H9 (cell line): Measurements from ENCODE around the gene THSD7A. TPM values are rescaled to one million over a fixed set of nuclear protein-coding genes. Genes with fewer than 3 reads are reported as not detected.

Experiments used
- DNase-seq: peaks from one replicate; pipeline ENCODE4 v3.0.0-alpha.2; 2017
- H2AFZ ChIP-seq: one replicate; pipeline ENCODE4 v1.6.1; 2013; ENCODE audit warnings: mild to moderate bottlenecking, low read length, control low read depth, moderate library complexity
- H2AK5ac ChIP-seq: 2 replicates; pipeline ENCODE4 v1.6.1; 2013; ENCODE audit warnings: low read length, control low read depth, mixed read lengths; ENCODE audit not compliant: insufficient read length
- H2BK120ac ChIP-seq: one replicate; pipeline ENCODE4 v1.6.1; 2013; ENCODE audit warnings: low read depth, mild to moderate bottlenecking, low read length, control low read depth, inconsistent platforms; ENCODE audit not compliant: poor library complexity, severe bottlenecking
- H2BK12ac ChIP-seq: 2 replicates; pipeline ENCODE4 v1.6.1; 2013; ENCODE audit warnings: low read length, control low read depth, mixed read lengths, low read depth; ENCODE audit not compliant: insufficient read length
- H2BK15ac ChIP-seq: 2 replicates; pipeline ENCODE4 v1.6.1; 2013; ENCODE audit warnings: low read depth, low read length, control low read depth
- H2BK20ac ChIP-seq: one replicate; pipeline ENCODE4 v1.6.1; 2013; ENCODE audit warnings: low read depth, mild to moderate bottlenecking, low read length, control low read depth, inconsistent platforms; ENCODE audit not compliant: poor library complexity, severe bottlenecking
- H2BK5ac ChIP-seq: 2 replicates; pipeline ENCODE4 v1.6.1; 2013; ENCODE audit warnings: low read length, control low read depth, mixed read lengths; ENCODE audit not compliant: insufficient read length
- H3K14ac ChIP-seq: 2 replicates; pipeline ENCODE4 v1.6.1; 2013; ENCODE audit warnings: low read length, control low read depth; ENCODE audit not compliant: insufficient read depth
- H3K18ac ChIP-seq: 2 replicates; pipeline ENCODE4 v1.6.1; 2013; ENCODE audit warnings: low read depth, mild to moderate bottlenecking, mixed read lengths, low read length, control low read depth; ENCODE audit not compliant: insufficient read length
- H3K23ac ChIP-seq: 2 replicates; pipeline ENCODE4 v1.6.1; 2013; ENCODE audit warnings: low read length, control low read depth, mixed read lengths, low read depth; ENCODE audit not compliant: insufficient read length
- H3K23me2 ChIP-seq: 2 replicates; pipeline ENCODE4 v1.6.1; 2013; ENCODE audit warnings: low read depth, mild to moderate bottlenecking, mixed read lengths, low read length, control low read depth; ENCODE audit not compliant: insufficient read length, poor library complexity, severe bottlenecking
- H3K27ac ChIP-seq: 2 replicates; pipeline ENCODE4 v1.5.1; 2013; ENCODE audit warnings: low read length, control low read depth, mixed read lengths, low read depth; ENCODE audit not compliant: insufficient read length
- H3K27me3 ChIP-seq: 2 replicates; pipeline ENCODE4 v1.6.1; 2013; ENCODE audit warnings: low read length, control low read depth, inconsistent platforms; ENCODE audit not compliant: insufficient read depth
- H3K4ac ChIP-seq: 2 replicates; pipeline ENCODE4 v1.6.1; 2013; ENCODE audit warnings: low read depth, mild to moderate bottlenecking, control low read depth, inconsistent platforms, low read length, moderate library complexity
- H3K4me1 ChIP-seq: 2 replicates; pipeline ENCODE4 v1.6.1; 2013; ENCODE audit warnings: low read length, control low read depth, inconsistent platforms; ENCODE audit not compliant: insufficient read depth
- H3K4me2 ChIP-seq: 2 replicates; pipeline ENCODE4 v1.6.1; 2013; ENCODE audit warnings: low read length, control low read depth, mixed read lengths; ENCODE audit not compliant: insufficient read length, insufficient read depth
- H3K56ac ChIP-seq: 2 replicates; pipeline ENCODE4 v1.6.1; 2013; ENCODE audit warnings: low read depth, mild to moderate bottlenecking, mixed read lengths, low read length, control low read depth; ENCODE audit not compliant: insufficient read length
- H3K79me1 ChIP-seq: 2 replicates; pipeline ENCODE4 v1.6.1; 2013; ENCODE audit warnings: low read depth, mild to moderate bottlenecking, moderate library complexity, low read length, control low read depth, inconsistent platforms; ENCODE audit not compliant: insufficient read depth, poor library complexity, severe bottlenecking
- H3K79me2 ChIP-seq: 2 replicates; pipeline ENCODE4 v1.6.1; 2013; ENCODE audit warnings: low read length, control low read depth, inconsistent platforms; ENCODE audit not compliant: insufficient read depth
- H3K9ac ChIP-seq: 2 replicates; pipeline ENCODE4 v1.6.1; 2013; ENCODE audit warnings: low read length, control low read depth, mixed read lengths; ENCODE audit not compliant: insufficient read length; ENCODE audit errors: extremely low read depth
- H3K9me3 ChIP-seq: one replicate; pipeline ENCODE4 v1.6.1; 2013; ENCODE audit warnings: low read depth, low read length, inconsistent platforms; ENCODE audit not compliant: control insufficient read depth
- H3T11ph ChIP-seq: one replicate; pipeline ENCODE4 v1.6.1; 2013; ENCODE audit warnings: mild to moderate bottlenecking, low read length, control low read depth, inconsistent platforms
- H4K20me1 ChIP-seq: one replicate; pipeline ENCODE4 v1.6.1; 2013; ENCODE audit not compliant: control insufficient read depth, insufficient read length, insufficient read depth
- H4K5ac ChIP-seq: 2 replicates; pipeline ENCODE4 v1.6.1; 2013; ENCODE audit warnings: low read depth, mild to moderate bottlenecking, mixed read lengths, low read length, control low read depth; ENCODE audit not compliant: insufficient read length
- H4K8ac ChIP-seq: replicated peaks from 2 replicates; pipeline ENCODE4 v1.6.1; 2013; ENCODE audit warnings: low read length, control low read depth, mixed read lengths, low read depth; ENCODE audit not compliant: insufficient read length
- H4K91ac ChIP-seq: 2 replicates; pipeline ENCODE4 v1.6.1; 2013; ENCODE audit warnings: low read depth, mild to moderate bottlenecking, moderate library complexity, mixed read lengths, low read length, control low read depth; ENCODE audit not compliant: insufficient read length
- H3K27ac Mint-ChIP-seq, 3 experiments: 2 replicates in 2 of 3; 3 replicates in 1 of 3; pipeline ENCODE4 v1.8.0; 2020 to 2021; ENCODE audit warnings: mixed read lengths in 3 of 3, mild to moderate bottlenecking in 1 of 3, moderate library complexity in 1 of 3
- H3K27me3 Mint-ChIP-seq: 2 replicates; pipeline ENCODE4 v1.8.0; 2021; ENCODE audit warnings: low read depth, mild to moderate bottlenecking, moderate library complexity, mixed read lengths
- H3K36me3 Mint-ChIP-seq, 3 experiments: 2 replicates in 2 of 3; 3 replicates in 1 of 3; pipeline ENCODE4 v1.8.0; 2020 to 2021; ENCODE audit warnings: low read depth in 3 of 3, mixed read lengths in 3 of 3; ENCODE audit not compliant: insufficient read depth in 1 of 3
- H3K4me1 Mint-ChIP-seq, 2 experiments: 2 replicates each; pipeline ENCODE4 v1.8.0; 2020; ENCODE audit warnings: mixed read lengths in 2 of 2
- H3K4me3 Mint-ChIP-seq, 2 experiments: 2 replicates in 1 of 2; 3 replicates in 1 of 2; pipeline ENCODE4 v1.8.0; 2020 to 2021; ENCODE audit warnings: mild to moderate bottlenecking in 2 of 2, mixed read lengths in 2 of 2, moderate library complexity in 1 of 2
- H3K9me3 Mint-ChIP-seq, 2 experiments: 2 replicates in 1 of 2; 3 replicates in 1 of 2; pipeline ENCODE4 v1.8.0; 2020; ENCODE audit warnings: mild to moderate bottlenecking in 2 of 2, mixed read lengths in 2 of 2, moderate library complexity in 1 of 2
- WGBS: extraction: QIAGEN DNeasy Blood & Tissue Kit; methylation state at CpG from one replicate; pipeline ENCODE4 v1.1.7; 2013; ENCODE audit warnings: missing lambda C conversion rate, low lambda C conversion rate, mixed read lengths; ENCODE audit not compliant: insufficient read length; ENCODE audit errors: extremely low coverage; 5-methylcytosine and 5-hydroxymethylcytosine counted together
- total RNA-seq: library from RNA; stranded (reverse); gene quantifications from 2 replicates; pipeline ENCODE4 v1.2.1, GENCODE V29; 2021
- TF ChIP-seq, protein P1 (sequence below): fragments of 200-600 bp; sonication (generic); conservative IDR thresholded peaks from 3 replicates; pipeline ENCODE4 v1.8.0; 2021; ENCODE audit warnings: antibody characterized with exemption, mild to moderate bottlenecking

THSD7A gene
- total RNA-seq, 1 experiment from 2014 or later = 0.42 TPM

DNA sequence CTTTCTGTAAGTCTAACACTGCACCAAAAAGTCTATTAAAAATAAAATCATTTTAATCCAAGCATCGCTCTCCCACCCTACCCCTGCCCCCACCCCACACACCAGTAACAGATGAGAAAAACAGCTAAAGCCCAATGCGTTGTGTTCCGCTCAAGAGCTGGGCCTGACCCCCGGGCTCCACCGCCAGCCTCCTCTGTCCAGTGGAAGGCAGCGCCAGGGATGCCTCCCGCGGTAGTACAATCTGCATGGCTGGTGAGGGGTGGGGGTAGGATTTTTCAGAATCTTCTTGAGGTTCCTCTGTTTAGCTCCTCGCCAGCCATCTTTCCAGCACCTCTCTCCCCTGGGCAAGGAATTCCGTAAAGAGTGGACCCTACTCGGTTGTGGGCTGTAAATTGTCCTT, 12.1 kb downstream of the THSD7A start:
- H2BK15ac ChIP-seq = no peak overlapping the region

More for the DNA sequence above, 12.1 kb downstream of the THSD7A start:
- Histone ChIP-seq H3K79me2 (no peaks in the 10 kb centered on the region), H4K8ac (no peak overlapping the region), H3K27me3 (no peaks in the 10 kb centered on the region), H2BK12ac (no peak overlapping the region), H2BK5ac (no peak overlapping the region), H3K4ac (no peak overlapping the region), H3K14ac (no peak overlapping the region), H4K5ac (no peak overlapping the region), H3K56ac (no peak overlapping the region), H3K9ac (no peak overlapping the region), H3K23me2 (no peaks in the 10 kb centered on the region), H2AFZ (no peak overlapping the region), H3K4me2 (no peak overlapping the region), H2AK5ac (no peak overlapping the region), H3K18ac (no peak overlapping the region), H2BK120ac (no peak overlapping the region), H3K23ac (no peak overlapping the region), H3T11ph (no peak overlapping the region), H4K91ac (no peak overlapping the region), H3K4me1 (no peaks in the 10 kb centered on the region), H2BK20ac (no peak overlapping the region), H3K79me1 (no peaks in the 10 kb centered on the region), H3K27ac (no peak overlapping the region), H4K20me1 (no peaks in the 10 kb centered on the region), H3K9me3 (no peaks in the 10 kb centered on the region)
- H3K36me3 Mint-ChIP-seq = peaks cover 0 to 2% (median 0%) of the 10 kb centered on the region in 3 experiments; a peak in 1 of 7 replicates
- no peak for DNase-seq
- H3K27ac Mint-ChIP-seq = no peak overlapping the region
- H3K9me3 Mint-ChIP-seq = no peaks in the 10 kb centered on the region; a peak in 1 of 5 replicates
- H3K4me3 Mint-ChIP-seq = no peak overlapping the region
- H3K4me1 Mint-ChIP-seq = peaks cover 9% of the 10 kb centered on the region in 2 experiments
- TF ChIP-seq, protein P1, sequence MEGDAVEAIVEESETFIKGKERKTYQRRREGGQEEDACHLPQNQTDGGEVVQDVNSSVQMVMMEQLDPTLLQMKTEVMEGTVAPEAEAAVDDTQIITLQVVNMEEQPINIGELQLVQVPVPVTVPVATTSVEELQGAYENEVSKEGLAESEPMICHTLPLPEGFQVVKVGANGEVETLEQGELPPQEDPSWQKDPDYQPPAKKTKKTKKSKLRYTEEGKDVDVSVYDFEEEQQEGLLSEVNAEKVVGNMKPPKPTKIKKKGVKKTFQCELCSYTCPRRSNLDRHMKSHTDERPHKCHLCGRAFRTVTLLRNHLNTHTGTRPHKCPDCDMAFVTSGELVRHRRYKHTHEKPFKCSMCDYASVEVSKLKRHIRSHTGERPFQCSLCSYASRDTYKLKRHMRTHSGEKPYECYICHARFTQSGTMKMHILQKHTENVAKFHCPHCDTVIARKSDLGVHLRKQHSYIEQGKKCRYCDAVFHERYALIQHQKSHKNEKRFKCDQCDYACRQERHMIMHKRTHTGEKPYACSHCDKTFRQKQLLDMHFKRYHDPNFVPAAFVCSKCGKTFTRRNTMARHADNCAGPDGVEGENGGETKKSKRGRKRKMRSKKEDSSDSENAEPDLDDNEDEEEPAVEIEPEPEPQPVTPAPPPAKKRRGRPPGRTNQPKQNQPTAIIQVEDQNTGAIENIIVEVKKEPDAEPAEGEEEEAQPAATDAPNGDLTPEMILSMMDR = no peak
- no peaks in the 10 kb centered on the region for H3K27me3 Mint-ChIP-seq
- WGBS = no CpG with 5 or more reads among the region's 11 CpGs
